GM18526 (cell line): Measurements from ENCODE around the gene ADAMTS20.

Source experiments
- POLR2A ChIP-seq: IDR thresholded peaks from 3 replicates; pipeline ENCODE4 v1.6.1; 2011; ENCODE audit not compliant: insufficient read length; ENCODE audit errors: extremely low read depth

Gene ADAMTS20

DNA sequence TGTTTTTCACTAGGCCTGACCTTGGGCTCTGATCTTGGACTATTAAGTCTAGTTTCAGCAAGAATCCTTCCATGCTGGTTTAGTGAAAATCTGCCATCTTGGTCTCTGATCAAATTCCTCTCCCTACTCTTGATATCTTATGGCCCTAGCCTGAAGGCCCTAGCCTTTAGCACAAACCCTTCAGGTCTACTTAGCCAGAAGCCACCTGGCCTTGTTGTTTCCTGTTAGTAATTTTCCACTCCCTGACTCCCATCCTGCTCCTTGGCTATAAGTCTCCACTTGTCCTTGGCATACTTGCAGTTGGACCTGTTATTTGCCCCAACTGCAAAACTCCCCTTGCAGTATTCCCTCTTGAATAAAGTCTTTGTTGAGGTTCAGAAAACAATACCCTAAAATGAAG, 241.4 kb downstream of the ADAMTS20 start:
- TF ChIP-seq POLR2A = no peak

DNA sequence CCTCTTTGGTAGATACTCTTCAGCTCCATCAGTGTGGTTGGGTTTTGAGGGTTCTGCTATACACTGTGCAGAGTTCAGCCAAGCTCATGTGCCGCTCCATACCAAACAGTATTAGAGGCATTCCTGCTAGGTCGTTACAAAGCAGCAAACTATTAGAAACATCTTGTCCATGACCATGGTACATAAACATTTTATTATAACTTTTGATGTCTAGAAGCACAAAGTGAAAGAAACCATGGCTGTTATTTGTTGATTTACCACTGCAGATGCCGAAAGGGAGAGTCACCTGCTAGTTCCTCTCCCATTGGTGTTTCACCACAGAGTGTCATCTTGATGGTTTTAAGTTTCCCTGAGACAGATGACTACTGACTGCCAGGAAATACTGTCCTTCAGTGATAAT, 242.0 kb downstream of the ADAMTS20 start:
- no peak for TF ChIP-seq POLR2A

DNA sequence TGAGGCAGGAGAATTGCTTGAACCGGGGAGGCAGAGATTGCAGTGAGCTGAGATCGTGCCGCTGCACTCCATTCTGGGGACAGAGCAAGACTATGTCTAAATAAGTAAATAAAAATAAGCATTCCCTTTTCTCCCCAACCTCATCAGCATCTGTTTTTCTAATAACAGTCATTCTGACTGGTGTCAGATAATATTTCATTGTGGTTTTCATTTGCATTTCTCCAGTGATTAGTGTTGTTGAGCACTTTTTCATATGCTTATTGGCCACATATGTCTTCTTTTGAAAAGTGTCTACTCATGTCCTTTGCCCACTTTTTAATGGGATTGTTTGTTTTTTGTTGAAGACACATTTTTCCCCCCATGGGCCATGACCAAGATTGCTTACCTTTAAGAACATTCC, 243.2 kb downstream of the ADAMTS20 start:
- no peak for TF ChIP-seq POLR2A

DNA sequence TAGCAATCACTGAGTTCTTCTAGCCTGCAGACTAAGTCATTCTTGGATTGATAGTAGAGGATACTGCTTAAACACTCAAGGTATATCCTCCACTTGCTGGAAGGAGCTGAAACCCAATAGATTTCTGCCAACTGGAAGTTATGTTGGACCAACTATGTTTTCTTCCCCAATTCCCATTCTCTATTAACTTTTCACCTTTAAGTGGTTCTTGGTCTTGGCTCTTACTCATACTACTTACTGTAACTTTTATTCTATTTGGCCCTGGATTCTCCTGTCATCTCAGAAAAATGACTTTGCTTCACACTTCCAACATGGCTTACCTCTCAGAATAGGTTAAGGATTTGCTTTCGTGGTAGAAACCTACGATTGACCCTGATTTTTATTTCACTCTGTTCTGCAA, 244.9 kb downstream of the ADAMTS20 start:
- no peak for TF ChIP-seq POLR2A

DNA sequence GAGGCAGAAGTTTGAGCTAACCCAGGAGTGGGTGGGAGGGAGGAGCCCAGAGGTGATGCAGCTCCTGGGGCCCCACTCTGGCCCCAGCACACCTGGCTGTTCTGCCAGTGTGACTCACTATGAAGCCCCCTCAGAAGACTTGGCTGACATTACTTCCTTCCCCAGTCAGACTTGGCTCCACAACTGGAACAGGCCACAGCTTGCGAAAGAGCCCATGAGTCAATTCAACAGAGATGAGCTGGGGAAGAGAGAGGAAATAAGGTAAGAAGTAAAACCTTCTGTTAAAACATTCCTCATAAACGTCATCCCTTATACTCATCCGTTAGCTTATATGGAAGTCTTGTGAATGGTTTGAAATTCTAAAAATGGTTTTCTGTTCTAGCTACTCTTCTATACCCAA, 245.9 kb downstream of the ADAMTS20 start:
- TF ChIP-seq POLR2A = no peak

DNA sequence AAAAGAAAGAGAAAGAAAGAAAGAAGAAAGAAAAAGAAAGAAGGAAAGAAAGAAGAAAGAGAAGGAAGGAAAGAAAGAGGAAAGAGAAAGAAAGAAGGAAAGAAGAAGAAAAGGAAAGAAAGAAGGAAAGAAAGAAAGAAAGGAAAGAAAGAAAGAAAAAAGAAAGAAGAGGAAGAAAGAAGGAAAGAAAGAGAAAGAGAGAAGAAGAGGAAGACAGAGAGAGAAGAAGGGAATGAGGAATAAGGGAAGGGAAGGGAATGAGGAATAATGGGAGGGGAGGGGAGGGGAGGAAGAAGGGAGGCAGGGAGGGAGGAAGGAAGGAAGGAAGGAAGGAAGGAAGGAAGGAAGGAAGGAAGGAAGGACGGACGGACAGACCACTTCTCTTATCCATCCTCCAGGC, 246.9 kb downstream of the ADAMTS20 start:
- no peak for TF ChIP-seq POLR2A
